Fibroblast of lung (primary cell): Measurements from ENCODE around the gene TBX6. TPM values are rescaled to one million over a fixed set of nuclear protein-coding genes. Genes with fewer than 3 reads are reported as not detected.
A peak's percentile ranks its signal among the peaks of the same experiment; 100 is the strongest.

ENCODE experiments used
- DNase-seq, 2 donors: peaks; one replicate each; pipeline versions ENCODE4 v3.0.0 to v3.0.0-alpha.2; 2010; ENCODE audit warnings: low read depth in 2 of 2
- H2AFZ ChIP-seq: 2 replicates; pipeline ENCODE4 v1.5.1; 2012; ENCODE audit warnings: low read length, control low read depth, inconsistent platforms
- H3K27ac ChIP-seq: 2 replicates; pipeline ENCODE4 v1.5.1; 2011; ENCODE audit warnings: low read length, control low read depth; ENCODE audit not compliant: insufficient read depth
- H3K27me3 ChIP-seq: 2 replicates; pipeline ENCODE4 v1.5.1; 2011; ENCODE audit warnings: mild to moderate bottlenecking, low read length; ENCODE audit not compliant: control insufficient read depth, insufficient read depth
- H3K36me3 ChIP-seq: 2 replicates; pipeline ENCODE4 v1.5.1; 2011; ENCODE audit warnings: low read length; ENCODE audit not compliant: control insufficient read depth, insufficient read depth
- H3K4me1 ChIP-seq: 2 replicates; pipeline ENCODE4 v1.5.1; 2011; ENCODE audit warnings: low read length; ENCODE audit not compliant: control insufficient read depth, insufficient read depth; ENCODE audit errors: extremely low read depth
- H3K4me2 ChIP-seq: 2 replicates; pipeline ENCODE4 v1.5.1; 2011; ENCODE audit warnings: low read length, control low read depth; ENCODE audit not compliant: insufficient read depth; ENCODE audit errors: extremely low read depth
- H3K4me3 ChIP-seq, 4 experiments: fragments of 200-600 bp in 1 of 4; sonication (generic) in 1 of 4; replicated peaks in 1 of 4; 2 replicates each; pipeline ENCODE4 v1.5.1; 2011 to 2016; ENCODE audit warnings: low read length in 4 of 4, low read depth in 3 of 4, mild to moderate bottlenecking in 3 of 4, control low read depth in 2 of 4, inconsistent platforms in 1 of 4, mixed read lengths in 1 of 4; ENCODE audit not compliant: insufficient read depth in 1 of 4; ENCODE audit errors: control extremely low read depth in 1 of 4
- H3K79me2 ChIP-seq: 2 replicates; pipeline ENCODE4 v1.5.1; 2012; ENCODE audit warnings: mild to moderate bottlenecking, low read length, inconsistent platforms; ENCODE audit not compliant: control insufficient read depth, insufficient read depth
- H3K9ac ChIP-seq: 2 replicates; pipeline ENCODE4 v1.5.1; 2011; ENCODE audit warnings: mild to moderate bottlenecking, low read length, control low read depth; ENCODE audit not compliant: insufficient read depth
- H3K9me3 ChIP-seq: 2 replicates; pipeline ENCODE4 v1.5.1; 2012; ENCODE audit warnings: low read depth, low read length; ENCODE audit not compliant: control insufficient read depth, insufficient read depth
- H4K20me1 ChIP-seq: 2 replicates; pipeline ENCODE4 v1.5.1; 2011; ENCODE audit warnings: low read length; ENCODE audit not compliant: control insufficient read depth, insufficient read depth; ENCODE audit errors: extremely low read depth
- EZH2 ChIP-seq: IDR thresholded peaks from 2 replicates; pipeline ENCODE4 v1.5.1; 2012; ENCODE audit warnings: low read length, control low read depth, mild to moderate bottlenecking; ENCODE audit errors: missing control alignments
- polyA minus RNA-seq: library from RNA; depleted of rRNA, polyadenylated mRNA; stranded (reverse); fragments of >200 nt; gene quantifications from 2 replicates; pipeline ENCODE4 v1.2.3, GENCODE V29; 2011; ENCODE audit warnings: low replicate concordance
- polyA plus RNA-seq, 2 donors: library from polyadenylated mRNA; depleted of rRNA in 1 of 2; stranded (reverse) in 1 of 2; unstranded in 1 of 2; fragments of >200 nt; gene quantifications; 2 replicates each; pipeline ENCODE4 v1.2.1, GENCODE V29; 2011 to 2012; ENCODE audit warnings: missing spikeins in 1 of 2
- total RNA-seq: library from RNA; depleted of rRNA; stranded (reverse); fragments of >200 nt; gene quantifications from 2 replicates; pipeline ENCODE4 v1.2.1, GENCODE V29; 2014
- TF ChIP-seq, protein P1 (sequence below), 2 donors: IDR thresholded peaks in 1 of 2; conservative IDR thresholded peaks in 1 of 2; 1 replicate in 1 of 2; 2 replicates in 1 of 2; pipeline ENCODE4 v1.5.1; 2011 to 2012; ENCODE audit warnings: low read length in 2 of 2, control low read depth in 1 of 2, inconsistent platforms in 1 of 2, low read depth in 1 of 2, mild to moderate bottlenecking in 1 of 2

The TBX6 gene, protein sequence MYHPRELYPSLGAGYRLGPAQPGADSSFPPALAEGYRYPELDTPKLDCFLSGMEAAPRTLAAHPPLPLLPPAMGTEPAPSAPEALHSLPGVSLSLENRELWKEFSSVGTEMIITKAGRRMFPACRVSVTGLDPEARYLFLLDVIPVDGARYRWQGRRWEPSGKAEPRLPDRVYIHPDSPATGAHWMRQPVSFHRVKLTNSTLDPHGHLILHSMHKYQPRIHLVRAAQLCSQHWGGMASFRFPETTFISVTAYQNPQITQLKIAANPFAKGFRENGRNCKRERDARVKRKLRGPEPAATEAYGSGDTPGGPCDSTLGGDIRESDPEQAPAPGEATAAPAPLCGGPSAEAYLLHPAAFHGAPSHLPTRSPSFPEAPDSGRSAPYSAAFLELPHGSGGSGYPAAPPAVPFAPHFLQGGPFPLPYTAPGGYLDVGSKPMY
- total RNA-seq (0.26 and 0.33 TPM in 2 replicates), polyA plus RNA-seq (not detected in 2 replicates), polyA minus RNA-seq (not detected in 2 replicates)
- polyA plus RNA-seq (2012): 0.06 and 0.12 TPM in 2 replicates

DNA sequence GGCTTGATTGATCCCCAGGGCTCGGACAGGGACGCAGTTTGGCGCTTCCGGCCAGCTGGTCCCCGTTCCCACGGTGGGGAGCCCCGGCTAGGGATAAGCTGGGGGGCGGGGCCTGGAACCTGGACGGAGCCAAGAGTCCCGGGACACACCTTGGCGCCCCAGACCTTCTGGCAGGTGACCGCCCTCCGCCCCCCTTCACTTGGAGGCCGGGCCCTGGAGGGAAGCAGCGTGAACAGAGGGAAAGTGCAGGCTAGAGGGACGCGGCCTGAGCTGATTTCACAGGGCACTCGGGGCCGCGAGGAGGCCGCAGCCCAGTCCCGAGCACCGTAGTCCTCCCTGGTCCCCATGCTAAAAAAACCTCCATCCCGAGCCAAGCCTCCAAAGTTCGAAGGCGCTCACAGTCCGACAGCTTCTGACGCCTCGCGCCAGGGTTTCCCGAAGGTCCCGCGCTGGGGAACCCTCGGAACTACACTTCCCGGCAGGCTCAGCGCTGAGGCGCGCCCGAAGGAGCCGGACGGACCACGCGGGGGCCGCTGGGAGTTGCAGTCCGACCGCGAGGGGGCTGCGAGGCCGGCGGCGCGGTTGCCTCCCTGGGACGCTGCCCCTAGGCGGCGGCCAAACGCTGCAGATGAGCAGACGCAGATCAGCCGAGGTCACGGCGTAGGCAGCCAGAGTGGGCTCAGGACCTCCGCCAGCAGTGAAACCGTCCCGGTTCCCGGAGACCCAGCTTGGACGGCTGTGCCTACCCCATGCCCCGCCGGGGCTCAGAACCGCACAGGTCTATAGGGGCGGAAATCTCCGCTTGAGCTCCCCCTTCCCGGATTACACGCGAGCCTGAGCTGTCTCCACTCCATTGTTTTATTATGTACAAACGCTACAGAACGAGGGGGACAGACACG lies at the start of gene TBX6:
TSS of gene TBX6 (minus strand) at position 451 of the 899 bp plus-strand sequence. CDS start 731 bp downstream, outside the sequence.
- no peak for TF ChIP-seq EZH2
- TF ChIP-seq, protein P1, sequence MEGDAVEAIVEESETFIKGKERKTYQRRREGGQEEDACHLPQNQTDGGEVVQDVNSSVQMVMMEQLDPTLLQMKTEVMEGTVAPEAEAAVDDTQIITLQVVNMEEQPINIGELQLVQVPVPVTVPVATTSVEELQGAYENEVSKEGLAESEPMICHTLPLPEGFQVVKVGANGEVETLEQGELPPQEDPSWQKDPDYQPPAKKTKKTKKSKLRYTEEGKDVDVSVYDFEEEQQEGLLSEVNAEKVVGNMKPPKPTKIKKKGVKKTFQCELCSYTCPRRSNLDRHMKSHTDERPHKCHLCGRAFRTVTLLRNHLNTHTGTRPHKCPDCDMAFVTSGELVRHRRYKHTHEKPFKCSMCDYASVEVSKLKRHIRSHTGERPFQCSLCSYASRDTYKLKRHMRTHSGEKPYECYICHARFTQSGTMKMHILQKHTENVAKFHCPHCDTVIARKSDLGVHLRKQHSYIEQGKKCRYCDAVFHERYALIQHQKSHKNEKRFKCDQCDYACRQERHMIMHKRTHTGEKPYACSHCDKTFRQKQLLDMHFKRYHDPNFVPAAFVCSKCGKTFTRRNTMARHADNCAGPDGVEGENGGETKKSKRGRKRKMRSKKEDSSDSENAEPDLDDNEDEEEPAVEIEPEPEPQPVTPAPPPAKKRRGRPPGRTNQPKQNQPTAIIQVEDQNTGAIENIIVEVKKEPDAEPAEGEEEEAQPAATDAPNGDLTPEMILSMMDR (conservative IDR thresholded peaks at IDR 0.05 in 1 of 2, IDR thresholded peaks at IDR 0.05 in 1 of 2; ENCODE audit: low read depth in 1 of 2, low read length in 2 of 2): peak; percentile 57 to 61
- peak within 1 kb of the TSS; percentile 73 for H3K4me2 ChIP-seq
- no peaks in the 10 kb centered on the region for H3K36me3 ChIP-seq
- H3K9ac ChIP-seq: peak within 1 kb of the TSS; percentile 29
- H3K4me1 ChIP-seq: peaks cover 20% of the 10 kb centered on the region
- peak; percentile 82 to 84 for DNase-seq
- peak within 1 kb of the TSS; percentile 45 to 56 (median 50) for H3K4me3 ChIP-seq
- no peaks in the 10 kb centered on the region for H3K79me2 ChIP-seq
- no peaks in the 10 kb centered on the region for H3K27me3 ChIP-seq
- H3K27ac ChIP-seq: peak within 1 kb of the TSS; percentile 67
- peak within 1 kb of the TSS; percentile 92 for H2AFZ ChIP-seq
- no peaks in the 10 kb centered on the region for H3K9me3 ChIP-seq
- no peaks in the 10 kb centered on the region for H4K20me1 ChIP-seq

DNA sequence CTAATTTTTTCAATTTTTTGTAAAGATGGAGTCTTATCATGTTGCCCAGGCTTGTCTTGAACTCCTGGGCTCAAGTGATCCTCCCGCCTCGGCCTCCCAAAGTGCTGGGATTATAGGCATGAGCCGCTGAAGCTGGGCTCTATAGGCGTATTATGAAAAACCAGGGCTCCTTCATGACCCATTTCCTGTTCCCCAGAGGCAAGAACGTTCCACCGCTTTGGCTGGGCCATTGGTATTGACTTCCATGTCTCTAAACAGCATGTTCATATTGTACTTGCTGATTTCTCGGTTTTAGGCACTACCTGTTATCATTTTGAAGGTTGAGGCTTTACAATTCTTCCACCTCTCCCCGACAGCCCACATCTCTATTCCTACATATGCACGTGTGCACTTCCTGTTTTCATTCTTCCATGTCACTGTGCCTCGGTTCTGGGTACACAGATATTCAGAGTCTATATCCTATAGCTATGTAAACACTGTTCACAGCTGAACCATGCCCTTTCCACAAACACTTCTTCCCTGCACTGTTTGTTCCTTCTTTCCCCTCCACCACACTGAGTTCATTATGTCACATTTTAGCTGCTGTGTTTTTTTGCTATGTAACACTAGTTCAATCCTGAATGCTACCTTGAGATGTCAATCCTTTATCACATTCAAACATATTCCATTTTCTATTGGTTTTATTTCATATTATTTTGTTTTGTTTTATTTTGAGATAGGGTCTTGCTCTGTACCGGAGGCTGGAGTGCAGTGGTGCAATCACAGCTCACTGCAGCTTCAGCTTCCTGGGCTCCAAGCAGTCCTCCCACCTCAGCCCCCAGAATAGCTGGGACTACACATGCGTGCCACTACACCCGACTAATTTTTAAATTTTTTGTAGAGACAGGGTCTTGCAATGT lies 48.1 kb upstream of the TBX6 start:
- Histone ChIP-seq H3K4me1 (no peaks in the 10 kb centered on the region), H3K79me2 (no peaks in the 10 kb centered on the region), H3K4me2 (no peak overlapping the region), H3K36me3 (no peaks in the 10 kb centered on the region), H3K4me3 (no peak overlapping the region), H3K27me3 (peaks cover 2% of the 10 kb centered on the region), H4K20me1 (no peaks in the 10 kb centered on the region), H2AFZ (no peak overlapping the region), H3K9me3 (no peaks in the 10 kb centered on the region), H3K27ac (no peak overlapping the region), H3K9ac (no peak overlapping the region)
- TF ChIP-seq, protein P1 (conservative IDR thresholded peaks at IDR 0.05 in 1 of 2, IDR thresholded peaks at IDR 0.05 in 1 of 2; ENCODE audit: low read depth in 1 of 2, low read length in 2 of 2): no peak
- no peak for TF ChIP-seq EZH2
- DNase-seq: no peak
